HG03378 (cell line): ENCODE results near the gene DCN.

Source experiments
- ATAC-seq: cut with Tn5 transposase; IDR thresholded peaks from one replicate; pipeline ENCODE4 v1.9.1; 2021; ENCODE audit warnings: mild to moderate bottlenecking, moderate library complexity; ENCODE audit not compliant: unreplicated experiment

Gene DCN

GRCh38 chr12:91104812-91105466 lies 77.7 kb downstream of the DCN start:
- no peak for ATAC-seq

DNA sequence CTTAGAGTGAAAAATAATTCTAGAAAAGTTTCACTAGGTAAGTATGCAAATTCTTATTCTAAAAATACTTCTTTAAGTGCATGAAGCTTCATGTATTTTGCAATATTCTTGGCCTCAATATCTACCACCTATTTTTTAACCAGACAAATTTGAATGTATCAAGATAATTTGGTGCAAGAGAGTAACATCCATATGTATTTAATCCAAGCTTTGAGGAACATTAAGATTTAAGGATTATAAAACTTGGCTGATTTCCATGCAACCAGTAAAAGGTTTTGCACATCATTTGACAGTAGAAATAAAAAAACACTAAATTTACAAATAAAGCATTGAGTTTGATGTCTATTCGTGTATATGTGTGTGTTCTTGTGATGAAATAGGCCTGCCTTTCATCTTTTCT lies 79.0 kb downstream of the DCN start:
- ATAC-seq = no peak

- no peak for ATAC-seq
Measured at GRCh38 chr12:91103101-91103500, 79.5 kb downstream of the DCN start.

GRCh38 chr12:91100906-91101305 lies 81.7 kb downstream of the DCN start:
- ATAC-seq = no peak

GRCh38 chr12:91099836-91100235 lies 82.8 kb downstream of the DCN start:
- no peak for ATAC-seq

DNA sequence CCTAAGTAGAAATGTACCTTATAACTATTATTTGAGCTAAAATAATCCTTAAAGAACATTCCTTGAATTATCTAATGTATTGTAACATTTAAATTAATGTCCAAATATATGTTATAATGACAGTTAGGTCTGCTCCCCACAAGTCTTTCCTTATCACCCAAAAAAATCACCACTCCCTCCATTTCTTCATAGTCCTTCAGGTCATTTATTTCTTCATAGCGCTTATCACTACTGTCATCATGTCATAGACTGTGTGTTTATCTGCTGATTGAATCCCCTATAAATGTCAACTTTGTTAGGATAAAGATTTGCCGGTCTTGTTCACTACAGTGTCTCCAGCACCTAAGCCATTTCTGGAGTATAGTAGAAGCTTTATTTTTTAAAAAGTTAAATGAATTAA lies 83.3 kb downstream of the DCN start:
- ATAC-seq = no peak

GRCh38 chr12:91098941-91099340 lies 83.7 kb downstream of the DCN start:
- ATAC-seq = no peak

DNA sequence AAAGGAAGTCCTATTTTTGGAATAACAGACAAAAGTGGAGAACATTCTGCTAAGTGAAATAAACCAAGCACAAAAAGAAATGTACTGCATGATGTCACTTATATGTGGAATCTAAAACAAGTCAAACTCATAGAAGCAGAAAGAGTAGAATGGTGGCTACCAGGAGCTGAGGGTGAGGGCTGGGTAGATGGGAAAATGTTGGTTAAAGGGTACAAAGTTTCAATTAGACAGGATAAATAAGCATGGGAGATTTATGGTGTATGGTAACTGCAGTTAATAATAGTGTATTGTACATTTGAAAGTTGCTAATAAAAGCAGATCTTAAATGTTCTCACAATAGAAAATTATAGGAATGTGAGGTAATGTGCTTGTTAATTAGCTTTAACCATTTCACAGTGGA lies 84.2 kb downstream of the DCN start:
- no peak for ATAC-seq

GRCh38 chr12:91094957-91095356 lies 87.7 kb downstream of the DCN start:
- no peak for ATAC-seq

DNA sequence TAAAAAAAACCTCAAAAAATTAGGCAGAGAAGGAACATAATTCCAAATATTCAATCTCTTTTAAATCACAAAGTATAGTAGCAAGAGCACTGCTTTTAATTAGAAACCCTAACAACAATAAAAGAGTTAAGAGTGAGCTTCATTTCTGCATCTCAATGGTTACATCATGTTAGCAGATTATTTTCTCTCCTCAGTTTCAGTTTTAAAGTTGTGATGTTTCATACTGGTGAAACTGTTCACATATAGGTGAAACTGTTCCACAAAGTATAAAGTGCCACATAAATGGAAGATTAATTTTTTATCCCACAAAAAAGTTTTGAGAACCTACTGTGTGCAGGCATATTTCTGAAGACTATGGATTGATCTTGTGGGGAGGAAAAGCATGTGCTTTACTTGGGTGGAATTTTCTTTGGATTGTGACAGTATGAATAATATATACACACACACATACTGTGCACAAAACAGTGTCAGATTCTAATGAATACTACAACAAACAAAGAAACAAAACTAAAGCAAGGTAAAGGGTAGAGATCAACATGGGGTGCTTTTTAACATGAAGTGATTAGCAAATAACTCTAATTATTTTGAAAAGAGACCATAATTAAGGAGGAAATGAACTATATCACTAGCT lies 88.5 kb downstream of the DCN start:
- ATAC-seq = no peak

- ATAC-seq = no peak
Measured at GRCh38 chr12:91093341-91093740, 89.3 kb downstream of the DCN start.

- ATAC-seq = no peak
Measured at GRCh38 chr12:91091916-91092715, 90.5 kb downstream of the DCN start.
